GM12873 (cell line): ENCODE measurements around the gene KIAA1671.

Source experiments
- CTCF ChIP-seq: IDR thresholded peaks from 2 replicates; pipeline ENCODE4 v1.5.1; 2012; ENCODE audit warnings: low read depth, mild to moderate bottlenecking, moderate library complexity, low read length, control low read depth; ENCODE audit not compliant: insufficient read depth; ENCODE audit errors: missing control alignments

The KIAA1671 gene

DNA sequence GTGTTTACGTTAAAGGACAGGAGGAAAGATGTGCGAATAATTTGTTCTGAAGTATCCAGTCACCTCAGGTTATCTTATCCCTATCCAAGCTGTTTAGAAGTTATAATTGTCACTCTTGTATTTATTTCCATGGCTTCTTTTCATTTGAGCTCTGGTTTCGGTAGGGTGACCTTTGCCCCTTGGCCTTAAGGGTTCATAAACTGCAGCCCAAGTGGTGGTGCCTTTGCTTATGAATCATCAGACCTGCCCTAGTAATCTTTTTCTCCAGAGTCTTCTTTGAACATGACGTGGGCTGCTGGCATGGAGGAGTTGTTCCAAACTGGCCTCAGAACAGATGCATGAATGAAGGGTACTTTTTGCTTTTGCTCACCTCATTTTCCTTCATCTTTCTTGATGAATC, 240.6 kb downstream of the KIAA1671 start:
- no peak for TF ChIP-seq CTCF

- TF ChIP-seq CTCF, result no peak
Observed at GRCh38 chr22:25193548-25193947, 241.0 kb downstream of the KIAA1671 start.

- no peak for TF ChIP-seq CTCF
Observed at GRCh38 chr22:25196326-25196725, 243.8 kb downstream of the KIAA1671 start.

DNA sequence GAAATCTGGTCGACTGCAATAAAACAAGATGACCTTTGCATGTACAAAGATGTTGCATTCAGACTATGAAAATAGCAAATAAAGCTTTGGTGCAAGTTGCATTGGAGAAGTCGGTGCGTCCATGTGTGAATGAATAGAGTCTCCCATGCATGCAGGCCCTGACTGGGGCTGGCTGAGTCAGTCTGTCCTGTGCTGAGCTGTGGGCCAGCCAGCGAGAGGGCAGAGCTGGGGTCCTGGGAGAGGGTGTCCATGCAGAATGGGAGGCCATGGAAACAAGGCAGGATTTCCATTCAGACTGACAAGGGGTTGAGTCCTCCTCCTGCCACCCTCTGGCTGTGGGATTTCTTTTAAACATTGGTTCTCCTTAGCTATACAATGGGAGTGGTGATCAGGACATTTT, 244.8 kb downstream of the KIAA1671 start:
- no peak for TF ChIP-seq CTCF

DNA sequence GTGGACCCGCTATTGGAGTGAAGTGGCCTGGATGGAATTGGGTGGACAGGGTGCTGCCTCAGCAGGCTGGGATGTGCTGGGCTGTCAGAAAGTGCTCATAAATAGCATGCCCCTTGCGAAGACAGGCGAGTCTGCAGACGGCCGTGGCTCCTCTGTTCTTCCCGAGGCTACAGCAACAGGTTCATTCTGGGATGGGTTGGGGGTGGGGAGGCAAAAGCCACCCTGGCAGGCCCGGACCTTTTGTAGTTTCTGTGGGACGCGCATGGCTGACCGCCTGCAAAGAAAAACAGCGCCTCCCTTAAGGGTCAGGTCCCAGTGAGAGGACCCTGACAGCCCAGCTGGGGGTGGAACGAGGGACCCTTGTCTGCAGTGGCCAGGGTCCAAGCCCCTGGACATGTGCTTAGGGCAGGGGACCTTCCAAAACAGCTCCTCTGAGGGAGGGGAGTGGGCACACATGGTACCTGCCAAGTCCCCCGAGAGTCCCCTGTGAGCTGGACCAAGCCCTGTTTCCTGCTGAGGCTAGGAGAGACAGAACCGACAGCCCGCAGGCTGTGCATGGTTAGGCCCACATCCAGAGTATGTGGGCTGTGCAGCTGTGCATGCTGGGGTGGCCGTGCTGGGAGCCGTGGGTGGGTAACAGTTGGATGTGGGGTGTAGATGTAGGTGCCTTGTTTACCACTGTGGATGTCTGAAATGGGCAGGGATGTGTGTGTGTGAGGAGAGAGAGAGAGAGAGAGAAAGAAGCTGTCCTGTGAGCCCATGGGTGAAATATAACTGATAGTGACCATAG, 247.4 kb downstream of the KIAA1671 start, which contains the start of gene CRYBB3:
CRYBB3 (plus strand) TSS at position 128 of the 790 bp plus-strand sequence. CDS start 1,539 bp downstream, outside the sequence.
- TF ChIP-seq CTCF, result no peak

DNA sequence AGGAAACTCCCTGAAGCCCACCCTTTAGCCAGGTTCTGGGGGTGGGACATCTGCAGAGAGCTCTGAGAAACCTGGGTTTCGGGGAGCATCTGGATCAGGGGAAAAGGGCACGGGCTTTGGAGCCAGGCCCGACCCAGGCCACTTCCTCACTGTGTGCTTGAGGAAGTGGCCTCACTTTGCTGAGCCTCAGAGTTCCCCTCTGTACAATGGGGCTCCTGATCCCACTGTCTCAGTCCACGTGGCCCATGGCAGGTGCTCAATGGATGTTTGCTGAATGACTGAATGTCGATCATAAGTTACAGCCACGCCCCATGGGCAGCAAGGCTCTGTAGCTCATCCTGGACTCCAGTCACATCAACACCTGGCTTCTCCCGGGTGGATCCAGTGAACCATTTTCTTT, 248.5 kb downstream of the KIAA1671 start:
- TF ChIP-seq CTCF, result no peak

- TF ChIP-seq CTCF, result no peak
Observed at GRCh38 chr22:25201557-25202273, 249.2 kb downstream of the KIAA1671 start.
